ENCODE results near the gene FZD4. TPM values are rescaled to one million over a fixed set of nuclear protein-coding genes. Genes with fewer than 3 reads are reported as not detected.

Gene FZD4
- total RNA-seq, 1 experiment from 2014 or later = 4.4 TPM

DNA sequence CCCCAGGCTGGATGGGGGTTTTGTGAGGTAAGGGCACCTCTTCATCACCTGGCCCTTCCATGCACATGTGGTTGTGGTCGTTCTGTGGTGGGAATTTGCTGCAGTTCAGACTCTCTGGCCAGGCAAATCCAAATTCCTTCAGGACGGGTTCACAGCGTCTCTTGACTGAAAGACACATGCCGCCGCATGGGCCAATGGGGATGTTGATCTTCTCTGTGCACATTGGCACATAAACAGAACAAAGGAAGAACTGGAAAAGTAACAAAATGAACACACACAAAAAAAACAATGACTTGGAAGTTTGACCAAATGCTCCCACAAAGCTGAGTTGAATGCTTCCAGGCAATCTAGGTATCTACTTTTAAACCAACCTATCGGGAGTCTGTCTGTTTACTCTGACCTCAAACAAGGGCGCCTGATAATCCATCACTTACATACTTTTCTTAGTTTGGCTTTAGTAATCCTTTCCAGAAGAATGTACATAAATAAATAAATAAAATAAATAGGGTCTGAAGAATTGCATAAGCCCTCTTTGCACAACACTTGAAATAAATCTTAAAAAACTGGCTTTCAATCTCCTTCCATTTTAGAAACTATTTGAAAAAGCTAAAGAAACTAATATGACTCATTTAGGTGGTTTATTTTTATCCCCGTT lies 2.8 kb downstream of the FZD4 start:
- CTCF ChIA-PET = no interaction called here
- Histone ChIP-seq H4K20me1 (ENCODE audit: insufficient read depth) (no peaks in the 10 kb centered on the region), H3K27me3 (ENCODE audit: insufficient read depth, low read length) (no peaks in the 10 kb centered on the region), H3K36me3 (ENCODE audit: control insufficient read depth in 1 of 2, insufficient read depth in 2 of 2, low read length in 2 of 2) (no peaks in the 10 kb centered on the region), H2AFZ (ENCODE audit: low read depth, low read length, poor library complexity, severe bottlenecking) (no peak overlapping the region), H3K27ac (ENCODE audit: low read depth, low read length) (no peak overlapping the region), H3K4me1 (ENCODE audit: control insufficient read depth in 1 of 2, insufficient read depth in 2 of 2, low read length in 2 of 2) (peaks cover 3 to 19% of the 10 kb centered on the region in 2 experiments; a peak in 3 of 4 replicates), H3K4me3 (replicated peaks in 1 of 2; ENCODE audit: low read depth in 1 of 2, low read length in 2 of 2) (no peak overlapping the region), H3K9me3 (ENCODE audit: control insufficient read depth in 1 of 2, insufficient read depth in 1 of 2, low read depth in 1 of 2, low read length in 2 of 2) (no peaks in the 10 kb centered on the region), H3K79me2 (ENCODE audit: insufficient read depth, low read length) (no peaks in the 10 kb centered on the region), H3K9ac (ENCODE audit: low read length) (no peak overlapping the region), H3K4me2 (ENCODE audit: low read length) (no peak overlapping the region), H3K9me2 (ENCODE audit: insufficient read depth) (no peaks in the 10 kb centered on the region)
- TF ChIP-seq TCF7L2 (IDR thresholded peaks at IDR 0.05; ENCODE audit: borderline replicate concordance, extremely low read depth, insufficient read depth, insufficient read length) (no peak), ELF1 (IDR thresholded peaks at IDR 0.05; ENCODE audit: borderline replicate concordance, low read depth) (no peak), EGR1 (IDR thresholded peaks at IDR 0.05; ENCODE audit: low read depth) (no peak)
- TF ChIP-seq, protein P1, sequence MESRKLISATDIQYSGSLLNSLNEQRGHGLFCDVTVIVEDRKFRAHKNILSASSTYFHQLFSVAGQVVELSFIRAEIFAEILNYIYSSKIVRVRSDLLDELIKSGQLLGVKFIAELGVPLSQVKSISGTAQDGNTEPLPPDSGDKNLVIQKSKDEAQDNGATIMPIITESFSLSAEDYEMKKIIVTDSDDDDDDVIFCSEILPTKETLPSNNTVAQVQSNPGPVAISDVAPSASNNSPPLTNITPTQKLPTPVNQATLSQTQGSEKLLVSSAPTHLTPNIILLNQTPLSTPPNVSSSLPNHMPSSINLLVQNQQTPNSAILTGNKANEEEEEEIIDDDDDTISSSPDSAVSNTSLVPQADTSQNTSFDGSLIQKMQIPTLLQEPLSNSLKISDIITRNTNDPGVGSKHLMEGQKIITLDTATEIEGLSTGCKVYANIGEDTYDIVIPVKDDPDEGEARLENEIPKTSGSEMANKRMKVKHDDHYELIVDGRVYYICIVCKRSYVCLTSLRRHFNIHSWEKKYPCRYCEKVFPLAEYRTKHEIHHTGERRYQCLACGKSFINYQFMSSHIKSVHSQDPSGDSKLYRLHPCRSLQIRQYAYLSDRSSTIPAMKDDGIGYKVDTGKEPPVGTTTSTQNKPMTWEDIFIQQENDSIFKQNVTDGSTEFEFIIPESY (IDR thresholded peaks at IDR 0.05; ENCODE audit: extremely low read depth, insufficient replicate concordance, low read length) = no peak
- TF ChIP-seq, protein P2, sequence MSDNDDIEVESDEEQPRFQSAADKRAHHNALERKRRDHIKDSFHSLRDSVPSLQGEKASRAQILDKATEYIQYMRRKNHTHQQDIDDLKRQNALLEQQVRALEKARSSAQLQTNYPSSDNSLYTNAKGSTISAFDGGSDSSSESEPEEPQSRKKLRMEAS (IDR thresholded peaks at IDR 0.05) = no peak
- RAD21 ChIA-PET (ENCODE audit: low non-redundant PET in 1 of 2, low total read pairs in 2 of 2, uncharacterized antibody in 2 of 2, unreplicated experiment in 2 of 2) = no interaction called here
- POLR2A ChIA-PET = no interaction called here
- BruUV-seq (replicated peaks) = no TSS peak
- ATAC-seq (no peak), DNase-seq (ENCODE audit: low read depth, low spot score) (no peak)
- intact Hi-C loops (cut with micrococcal nuclease) = no loop called here

DNA sequence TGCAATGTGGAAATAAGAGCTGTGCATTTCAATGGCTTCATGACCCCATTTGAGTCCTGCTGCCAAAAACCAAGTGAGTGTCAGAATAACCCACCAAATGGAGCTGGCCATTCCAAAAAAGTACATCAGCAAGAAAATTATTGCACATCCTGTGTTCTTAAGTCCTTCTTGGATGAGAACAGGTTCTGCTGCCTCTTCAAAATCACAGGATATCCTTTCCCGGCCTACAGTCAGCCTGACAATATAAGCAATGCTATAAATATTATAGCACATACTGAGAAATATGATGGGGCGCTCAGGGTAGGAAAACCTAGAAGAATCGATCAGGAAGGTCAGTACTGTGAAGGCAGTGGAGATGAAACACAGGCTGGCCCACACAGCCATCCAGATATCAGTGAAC lies 3.5 kb downstream of the FZD4 start:
- RAD21 ChIA-PET (ENCODE audit: low non-redundant PET in 1 of 2, low total read pairs in 2 of 2, uncharacterized antibody in 2 of 2, unreplicated experiment in 2 of 2) = no interaction called here
- no peak overlapping the region for H2AFZ ChIP-seq (ENCODE audit: low read depth, low read length, poor library complexity, severe bottlenecking)
- CTCF ChIA-PET = no interaction called here
- H3K36me3 ChIP-seq (ENCODE audit: control insufficient read depth in 1 of 2, insufficient read depth in 2 of 2, low read length in 2 of 2) = no peaks in the 10 kb centered on the region
- no peak overlapping the region for H3K27ac ChIP-seq (ENCODE audit: low read depth, low read length)
- DNase-seq (ENCODE audit: low read depth, low spot score) (no peak), ATAC-seq (no peak)
- no peak overlapping the region for H3K4me2 ChIP-seq (ENCODE audit: low read length)
- H3K27me3 ChIP-seq (ENCODE audit: insufficient read depth, low read length) = no peaks in the 10 kb centered on the region
- H3K9me3 ChIP-seq (ENCODE audit: control insufficient read depth in 1 of 2, insufficient read depth in 1 of 2, low read depth in 1 of 2, low read length in 2 of 2) = no peaks in the 10 kb centered on the region
- POLR2A ChIA-PET = no interaction called here
- no peak overlapping the region for H3K4me3 ChIP-seq (replicated peaks in 1 of 2; ENCODE audit: low read depth in 1 of 2, low read length in 2 of 2)
- intact Hi-C loops (cut with micrococcal nuclease) = no loop called here
- TF ChIP-seq, protein P2 (IDR thresholded peaks at IDR 0.05) = no peak
- no peak for TF ChIP-seq CEBPB (IDR thresholded peaks at IDR 0.05; ENCODE audit: low read depth)
- TF ChIP-seq TCF7L2 (IDR thresholded peaks at IDR 0.05; ENCODE audit: borderline replicate concordance, extremely low read depth, insufficient read depth, insufficient read length) = no peak
- TF ChIP-seq YY1 (IDR thresholded peaks at IDR 0.05; ENCODE audit: extremely low read depth, insufficient replicate concordance, low read depth, low read length) = no peak
- TF ChIP-seq EGR1 (IDR thresholded peaks at IDR 0.05; ENCODE audit: low read depth) = no peak
- TF ChIP-seq FOSL1 (IDR thresholded peaks at IDR 0.05; ENCODE audit: low read depth) = no peak
- no peak for TF ChIP-seq SIN3A (IDR thresholded peaks at IDR 0.05; ENCODE audit: low read depth)
- TF ChIP-seq, protein P3, sequence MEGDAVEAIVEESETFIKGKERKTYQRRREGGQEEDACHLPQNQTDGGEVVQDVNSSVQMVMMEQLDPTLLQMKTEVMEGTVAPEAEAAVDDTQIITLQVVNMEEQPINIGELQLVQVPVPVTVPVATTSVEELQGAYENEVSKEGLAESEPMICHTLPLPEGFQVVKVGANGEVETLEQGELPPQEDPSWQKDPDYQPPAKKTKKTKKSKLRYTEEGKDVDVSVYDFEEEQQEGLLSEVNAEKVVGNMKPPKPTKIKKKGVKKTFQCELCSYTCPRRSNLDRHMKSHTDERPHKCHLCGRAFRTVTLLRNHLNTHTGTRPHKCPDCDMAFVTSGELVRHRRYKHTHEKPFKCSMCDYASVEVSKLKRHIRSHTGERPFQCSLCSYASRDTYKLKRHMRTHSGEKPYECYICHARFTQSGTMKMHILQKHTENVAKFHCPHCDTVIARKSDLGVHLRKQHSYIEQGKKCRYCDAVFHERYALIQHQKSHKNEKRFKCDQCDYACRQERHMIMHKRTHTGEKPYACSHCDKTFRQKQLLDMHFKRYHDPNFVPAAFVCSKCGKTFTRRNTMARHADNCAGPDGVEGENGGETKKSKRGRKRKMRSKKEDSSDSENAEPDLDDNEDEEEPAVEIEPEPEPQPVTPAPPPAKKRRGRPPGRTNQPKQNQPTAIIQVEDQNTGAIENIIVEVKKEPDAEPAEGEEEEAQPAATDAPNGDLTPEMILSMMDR (IDR thresholded peaks at IDR 0.05 in 2 of 3, conservative IDR thresholded peaks at IDR 0.05 in 1 of 3; ENCODE audit: borderline replicate concordance in 1 of 3, insufficient read depth in 1 of 3, low read depth in 2 of 3, low read length in 2 of 3) = no peak
- no peak for TF ChIP-seq RAD21 (IDR thresholded peaks at IDR 0.05; ENCODE audit: low read depth)
- no peak for TF ChIP-seq EZH2phosphoT487 (IDR thresholded peaks at IDR 0.05; ENCODE audit: borderline replicate concordance)
- H4K20me1 ChIP-seq (ENCODE audit: insufficient read depth) = no peaks in the 10 kb centered on the region
- peaks cover 1 to 18% of the 10 kb centered on the region in 2 experiments; a peak in 3 of 4 replicates for H3K4me1 ChIP-seq (ENCODE audit: control insufficient read depth in 1 of 2, insufficient read depth in 2 of 2, low read length in 2 of 2)
- H3K9me2 ChIP-seq (ENCODE audit: insufficient read depth) = no peaks in the 10 kb centered on the region
- no peak overlapping the region for H3K9ac ChIP-seq (ENCODE audit: low read length)
- no TSS peak for BruUV-seq (replicated peaks)
- H3K79me2 ChIP-seq (ENCODE audit: insufficient read depth, low read length) = no peaks in the 10 kb centered on the region
